OCI-LY7 (cell line): ENCODE results near the gene DGKB. TPM values are rescaled to one million over a fixed set of nuclear protein-coding genes. Genes with fewer than 3 reads are reported as not detected.

Source experiments
- BruUV-seq: library from RNA; stranded (reverse); fragments of 400-500 nt; replicated peaks from 2 replicates; lab custom pipeline; 2021; lab: Mats Ljungman, UMichigan
- CTCF ChIA-PET: fragments of 300-600 bp; sonication (Branson Sonifier 250); formaldehyde crosslinking; loops from one replicate; lab custom pipeline; 2022; ENCODE audit warnings: antibody characterized with exemption; ENCODE audit not compliant: unreplicated experiment; lab: Charles Lee
- POLR2A ChIA-PET: fragments of 300-600 bp; sonication (Branson Sonifier 250); formaldehyde crosslinking; loops from one replicate; lab custom pipeline; 2022; ENCODE audit warnings: antibody characterized with exemption; lab: Charles Lee
- DNase-seq: peaks from one replicate; pipeline ENCODE4 v3.0.0-alpha.2; 2015; ENCODE audit warnings: low spot score
- H2AFZ ChIP-seq: fragments of 200-600 bp; sonication (generic), shearing (Covaris generic); 2 replicates; pipeline ENCODE4 v1.6.1; 2014; ENCODE audit warnings: mild to moderate bottlenecking, antibody characterized with exemption, low read length, moderate library complexity
- H3K27ac ChIP-seq: fragments of 200-600 bp; sonication (generic); 2 replicates; pipeline ENCODE4 v1.5.1; 2014; ENCODE audit warnings: mixed run types, low read depth, mild to moderate bottlenecking, moderate library complexity, low read length, inconsistent platforms; ENCODE audit not compliant: poor library complexity, severe bottlenecking
- H3K36me3 ChIP-seq: fragments of 200-600 bp; sonication (generic); 2 replicates; pipeline ENCODE4 v1.6.1; 2014; ENCODE audit warnings: mild to moderate bottlenecking, antibody characterized with exemption, low read length, moderate library complexity, mixed read lengths; ENCODE audit not compliant: insufficient read depth
- H3K4me1 ChIP-seq: fragments of 200-600 bp; sonication (generic); 2 replicates; pipeline ENCODE4 v1.5.1; 2014; ENCODE audit warnings: mild to moderate bottlenecking, low read length; ENCODE audit not compliant: insufficient read depth, poor library complexity, severe bottlenecking
- H3K4me2 ChIP-seq: fragments of 200-600 bp; sonication (generic); 2 replicates; pipeline ENCODE4 v1.6.1; 2014; ENCODE audit warnings: mild to moderate bottlenecking, low read length
- H3K4me3 ChIP-seq: fragments of 200-600 bp; sonication (generic); 2 replicates; pipeline ENCODE4 v1.5.1; 2014; ENCODE audit warnings: mild to moderate bottlenecking, low read depth, low read length; ENCODE audit not compliant: poor library complexity, severe bottlenecking
- H3K79me2 ChIP-seq: fragments of 200-600 bp; sonication (generic); 2 replicates; pipeline ENCODE4 v1.6.1; 2016; ENCODE audit warnings: low read depth, mild to moderate bottlenecking, low read length, moderate library complexity, mixed read lengths; ENCODE audit not compliant: insufficient read depth
- H3K9me2 ChIP-seq: fragments of 200-600 bp; sonication (generic); 2 replicates; pipeline ENCODE4 v1.6.1; 2016; ENCODE audit warnings: mild to moderate bottlenecking, low read length, mixed read lengths; ENCODE audit not compliant: insufficient read depth
- H3K9me3 ChIP-seq: fragments of 200-600 bp; sonication (generic); 2 replicates; pipeline ENCODE4 v1.6.1; 2014; ENCODE audit warnings: mild to moderate bottlenecking, mixed run types, low read length, mixed read lengths
- H4K20me1 ChIP-seq: fragments of 200-600 bp; sonication (generic); 2 replicates; pipeline ENCODE4 v1.6.1; 2014; ENCODE audit warnings: mild to moderate bottlenecking, antibody characterized with exemption, low read length, moderate library complexity, mixed read lengths; ENCODE audit not compliant: insufficient read depth
- CTCF ChIP-seq: fragments of 200-600 bp; sonication (generic); conservative IDR thresholded peaks from 2 replicates; pipeline ENCODE4 v1.5.1; 2014; ENCODE audit warnings: mild to moderate bottlenecking, antibody characterized with exemption, low read length, moderate library complexity, mixed read lengths
- EZH2phosphoT487 ChIP-seq: fragments of 200-600 bp; sonication (generic); IDR thresholded peaks from 2 replicates; pipeline ENCODE4 v1.6.1; 2018; ENCODE audit warnings: low read depth, borderline replicate concordance, mild to moderate bottlenecking, mixed run types, antibody characterized with exemption, low read length, moderate library complexity, mixed read lengths
- intact Hi-C: fragments of 100-400 bp; cut with micrococcal nuclease; formaldehyde crosslinking; loops from one replicate; pipeline ENCODE4 v1.10.0; 2022; ENCODE audit not compliant: unreplicated experiment
- total RNA-seq, 2 experiments: library from RNA; depleted of rRNA in 1 of 2; stranded (reverse); fragments of >200 nt in 1 of 2; shearing (Covaris generic) in 1 of 2; gene quantifications; 2 replicates each; pipeline ENCODE4 v1.2.3, GENCODE V29; 2014 to 2022

The DGKB gene
- total RNA-seq, 2 experiments from 2014 or later = not detected

- POLR2A ChIA-PET = no interaction called here
- Histone ChIP-seq H4K20me1 (no peaks in the 10 kb centered on the region), H3K36me3 (no peaks in the 10 kb centered on the region), H3K4me1 (no peaks in the 10 kb centered on the region), H3K79me2 (no peaks in the 10 kb centered on the region), H3K4me2 (no peak overlapping the region), H3K9me2 (no peaks in the 10 kb centered on the region), H3K9me3 (no peaks in the 10 kb centered on the region), H3K27ac (no peak overlapping the region), H3K4me3 (no peak overlapping the region), H2AFZ (no peak overlapping the region)
- no peak for DNase-seq
- TF ChIP-seq EZH2phosphoT487 (no peak), CTCF (no peak)
- CTCF ChIA-PET = no interaction called here
- intact Hi-C loops = no loop called here
- no TSS peak for BruUV-seq
Measured at GRCh38 chr7:14676896-14677295, 225.7 kb downstream of the DGKB start.

DNA sequence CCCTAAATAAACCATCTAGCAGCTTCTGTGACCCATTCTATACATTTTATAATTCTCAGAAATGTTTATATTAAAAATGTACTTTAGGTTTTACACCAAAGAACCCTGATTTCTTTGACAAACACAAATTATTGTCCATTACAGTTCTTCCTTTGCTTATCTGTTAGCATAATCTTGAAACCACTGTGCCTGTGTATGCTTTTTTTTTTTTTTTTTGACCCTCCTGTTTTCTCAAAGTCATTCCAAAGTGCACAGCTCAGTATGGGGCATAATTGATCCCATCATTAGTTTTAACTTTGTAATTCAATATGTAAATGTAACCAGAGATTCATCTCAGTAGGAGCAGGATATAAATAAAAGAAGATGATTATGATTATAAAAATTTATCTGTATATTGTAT, 229.3 kb downstream of the DGKB start:
- Histone ChIP-seq H3K27ac (no peak overlapping the region), H3K36me3 (no peaks in the 10 kb centered on the region), H3K9me3 (no peaks in the 10 kb centered on the region), H3K4me2 (no peak overlapping the region), H3K9me2 (no peaks in the 10 kb centered on the region), H4K20me1 (no peaks in the 10 kb centered on the region), H2AFZ (no peak overlapping the region), H3K4me1 (no peaks in the 10 kb centered on the region), H3K4me3 (no peak overlapping the region), H3K79me2 (no peaks in the 10 kb centered on the region)
- no peak for DNase-seq
- CTCF ChIA-PET = no interaction called here
- no TSS peak for BruUV-seq
- POLR2A ChIA-PET = interaction anchor here (1.6 kb wide), 1 partner anchor 9 kb away, joined by 3 read pairs; no protein-coding TSS in a partner anchor
- TF ChIP-seq EZH2phosphoT487 = no peak
- intact Hi-C loops = no loop called here

DNA sequence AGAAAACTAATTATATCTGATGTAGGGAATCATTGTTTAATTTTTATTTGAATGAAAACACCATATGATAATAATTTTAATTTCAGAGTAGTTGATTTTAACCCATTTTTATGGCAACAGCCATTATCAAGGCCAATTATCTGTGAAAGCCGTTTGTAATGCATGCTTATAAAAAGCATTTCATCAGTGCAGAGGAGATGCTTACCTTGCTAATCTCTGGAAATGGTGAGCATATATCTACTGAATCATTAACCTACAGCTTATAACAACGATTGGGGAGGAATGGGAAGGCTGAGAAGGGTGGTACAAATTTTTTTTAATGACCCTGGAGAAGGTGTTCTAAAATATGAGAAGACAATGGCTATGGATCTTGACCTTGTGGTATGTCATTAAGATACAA, 235.6 kb downstream of the DGKB start:
- H3K36me3 ChIP-seq = no peaks in the 10 kb centered on the region
- H3K9me3 ChIP-seq = no peaks in the 10 kb centered on the region
- DNase-seq = no peak
- POLR2A ChIA-PET = no interaction called here
- intact Hi-C loops = no loop called here
- no peaks in the 10 kb centered on the region for H3K9me2 ChIP-seq
- BruUV-seq = no TSS peak
- no peaks in the 10 kb centered on the region for H3K79me2 ChIP-seq
- no peaks in the 10 kb centered on the region for H4K20me1 ChIP-seq
- no peak overlapping the region for H3K4me2 ChIP-seq
- H3K4me3 ChIP-seq = no peak overlapping the region
- TF ChIP-seq EZH2phosphoT487 (no peak), CTCF (no peak)
- H3K27ac ChIP-seq = no peak overlapping the region
- CTCF ChIA-PET = no interaction called here
- no peak overlapping the region for H2AFZ ChIP-seq
- no peaks in the 10 kb centered on the region for H3K4me1 ChIP-seq
